GM19240 (cell line): ENCODE results near the gene GPR148.
"Not testable (repeated sequence)": the region's sequence is repeated elsewhere in the genome, so short reads cannot be mapped to it uniquely, and the experiment has no call there.

Source experiments
- DNase-seq: peaks from one replicate; pipeline ENCODE4 v3.0.0; 2011; ENCODE audit warnings: low spot score; ENCODE audit not compliant: insufficient read length

Gene GPR148

GRCh38 chr2:130728549-130729316, at the start of gene GPR148:
Gene GPR148, plus strand, starts transcription at chr2:130729070. Its CDS starts 82 bp downstream, at chr2:130729152.
- no peak for DNase-seq

GRCh38 chr2:130692041-130692770, 36.7 kb upstream of the GPR148 start:
- not testable (repeated sequence) for DNase-seq

GRCh38 chr2:130693474-130693873, 35.4 kb upstream of the GPR148 start:
- not testable (repeated sequence) for DNase-seq

- DNase-seq: not testable (repeated sequence)
Observed at GRCh38 chr2:130703250-130703649, 25.6 kb upstream of the GPR148 start.

GRCh38 chr2:130714795-130715194, 14.1 kb upstream of the GPR148 start:
- not testable (repeated sequence) for DNase-seq

GRCh38 chr2:130720036-130720435, 8.8 kb upstream of the GPR148 start:
- DNase-seq: no peak

- DNase-seq: no peak
Observed at GRCh38 chr2:130720528-130720927, 8.3 kb upstream of the GPR148 start.

- DNase-seq: no peak
Observed at GRCh38 chr2:130724455-130724854, 4.4 kb upstream of the GPR148 start.

GRCh38 chr2:130726614-130727180, 2.2 kb upstream of the GPR148 start:
- no peak for DNase-seq

GRCh38 chr2:130727286-130727924, 1.5 kb upstream of the GPR148 start:
- no peak for DNase-seq

- no peak for DNase-seq
Observed at GRCh38 chr2:130728007-130728454, 839 bp upstream of the GPR148 start.

GRCh38 chr2:130729322-130730299, 741 bp downstream of the GPR148 start:
- no peak for DNase-seq

- not testable (repeated sequence) for DNase-seq
Observed at GRCh38 chr2:130732257-130732656, 3.4 kb downstream of the GPR148 start.

- DNase-seq: no peak
Observed at GRCh38 chr2:130735200-130735599, 6.3 kb downstream of the GPR148 start.

GRCh38 chr2:130736487-130736886, 7.6 kb downstream of the GPR148 start:
- DNase-seq: no peak

- no peak for DNase-seq
Observed at GRCh38 chr2:130737592-130737991, 8.7 kb downstream of the GPR148 start.

GRCh38 chr2:130740671-130741070, 11.8 kb downstream of the GPR148 start:
- DNase-seq: no peak

GRCh38 chr2:130743278-130743677, 14.4 kb downstream of the GPR148 start:
- DNase-seq: no peak

GRCh38 chr2:130744287-130745117, 15.6 kb downstream of the GPR148 start:
- DNase-seq: no peak

GRCh38 chr2:130749078-130749477, 20.2 kb downstream of the GPR148 start:
- no peak for DNase-seq
